K562 (cell line): ENCODE measurements around the gene TMEM39B. TPM values are rescaled to one million over a fixed set of nuclear protein-coding genes. Genes with fewer than 3 reads are reported as not detected.

Experiments
- ATAC-seq: fragments of 200-7000 bp; cut with Tn5 transposase; 3 replicates; pipeline ENCODE4 v1.9.1; 2020; ENCODE audit warnings: moderate library complexity
- BruUV-seq: library from RNA; stranded (reverse); fragments of 400-500 nt; replicated peaks from 2 replicates; lab custom pipeline; 2021; lab: Mats Ljungman, UMichigan
- CTCF ChIA-PET: fragments of 300-600 bp; formaldehyde crosslinking; extraction: SDS; loops from one replicate; lab custom pipeline; 2021; ENCODE audit warnings: low intra/inter-chr PET ratio; lab: Yijun Ruan, JAX
- POLR2A ChIA-PET: fragments of 300-600, 350-650 bp; sonication (Branson Sonifier 250); formaldehyde crosslinking; extraction: SDS; loops from one replicate; lab custom pipeline; 2021; ENCODE audit warnings: antibody characterized with exemption, inconsistent platforms; lab: Yijun Ruan, JAX
- DNase-seq, 4 experiments: peaks; one replicate each; pipeline versions ENCODE4 v3.0.0 to v3.0.0-alpha.2; 2011 to 2018; ENCODE audit warnings: low spot score in 3 of 4, mixed read lengths in 3 of 4; ENCODE audit errors: extremely low read depth in 1 of 4
- FAIRE-seq: peaks from 2 replicates; lab custom pipeline; 2011; peaks lifted over from hg19 to GRCh38; lab: Jason Lieb, UNC
- H2AFZ ChIP-seq: 2 replicates; pipeline ENCODE4 v1.6.0; 2011; ENCODE audit warnings: low read depth, low read length, control low read depth, inconsistent platforms
- H3K27ac ChIP-seq: fragments of 200-600 bp; 3 replicates; pipeline ENCODE4 v1.8.0; 2011; ENCODE audit warnings: low read depth, mild to moderate bottlenecking, control low read depth, inconsistent platforms, low read length, moderate library complexity, mixed read lengths; ENCODE audit errors: extremely low read depth
- H3K27me3 ChIP-seq, 2 experiments: fragments of 300-600 bp in 1 of 2; 2 replicates in 1 of 2; 3 replicates in 1 of 2; pipeline versions ENCODE4 v1.6.0 to v1.8.0; 2011; ENCODE audit warnings: inconsistent platforms in 2 of 2, low read length in 2 of 2, mild to moderate bottlenecking in 1 of 2, mixed read lengths in 1 of 2, moderate library complexity in 1 of 2; ENCODE audit not compliant: control insufficient read depth in 2 of 2, insufficient read depth in 2 of 2
- H3K36me3 ChIP-seq: fragments of 300-600 bp; 3 replicates; pipeline ENCODE4 v1.8.0; 2011; ENCODE audit warnings: mild to moderate bottlenecking, low read length, inconsistent platforms; ENCODE audit not compliant: control insufficient read depth, insufficient read depth
- H3K4me1 ChIP-seq, 2 experiments: fragments of 200-600 bp in 1 of 2; replicated peaks in 1 of 2; 2 replicates in 1 of 2; 3 replicates in 1 of 2; pipeline versions ENCODE4 v1.5.1 to v1.8.0; 2011; ENCODE audit warnings: inconsistent platforms in 2 of 2, low read length in 2 of 2, mild to moderate bottlenecking in 1 of 2, mixed read lengths in 1 of 2, moderate library complexity in 1 of 2; ENCODE audit not compliant: control insufficient read depth in 2 of 2, insufficient read depth in 2 of 2
- H3K4me2 ChIP-seq: 2 replicates; pipeline ENCODE4 v1.6.1; 2011; ENCODE audit warnings: low read length, control low read depth, inconsistent platforms, mixed read lengths; ENCODE audit not compliant: insufficient read depth
- H3K4me3 ChIP-seq: fragments of 200-600 bp; sonication (generic), shearing (Covaris generic); 2 replicates; pipeline ENCODE4 v1.5.1; 2016; ENCODE audit warnings: control low read depth, inconsistent platforms
- H3K79me2 ChIP-seq: fragments of 200-600 bp; 3 replicates; pipeline ENCODE4 v1.8.0; 2011; ENCODE audit warnings: low read length, inconsistent platforms; ENCODE audit not compliant: control insufficient read depth, insufficient read depth
- H3K9ac ChIP-seq, 2 experiments: 2 replicates each; pipeline versions ENCODE4 v1.6.0 to v1.6.1; 2011; ENCODE audit warnings: low read depth in 2 of 2, low read length in 2 of 2, control low read depth in 1 of 2, inconsistent platforms in 1 of 2, mild to moderate bottlenecking in 1 of 2, mixed read lengths in 1 of 2; ENCODE audit not compliant: insufficient read depth in 1 of 2
- H3K9me1 ChIP-seq: one replicate; pipeline ENCODE4 v1.6.0; 2011; ENCODE audit warnings: inconsistent platforms, mild to moderate bottlenecking, low read length, moderate library complexity; ENCODE audit not compliant: control insufficient read depth, insufficient read depth
- H3K9me3 ChIP-seq: replicated peaks from 2 replicates; pipeline ENCODE4 v1.5.1; 2011; ENCODE audit warnings: low read depth, low read length, inconsistent platforms; ENCODE audit not compliant: control insufficient read depth, insufficient read depth
- H4K20me1 ChIP-seq: replicated peaks from 2 replicates; pipeline ENCODE4 v1.6.1; 2011; ENCODE audit warnings: low read length, inconsistent platforms, mixed read lengths; ENCODE audit not compliant: control insufficient read depth, insufficient read depth
- BDP1 ChIP-seq: IDR thresholded peaks from 3 replicates; pipeline ENCODE4 v1.6.1; 2011; ENCODE audit not compliant: insufficient read length, insufficient read depth
- CBFB ChIP-seq: sonication (generic); formaldehyde crosslinking; IDR thresholded peaks from 2 replicates; pipeline ENCODE4 v1.4.0; 2020; ENCODE audit warnings: mild to moderate bottlenecking, missing genetic modification reagents
- CBX3 ChIP-seq, 2 experiments: IDR thresholded peaks; 1 replicate in 1 of 2; 2 replicates in 1 of 2; pipeline ENCODE4 v1.6.1; 2012; ENCODE audit warnings: inconsistent platforms in 2 of 2, low read length in 2 of 2, borderline replicate concordance in 1 of 2, control low read depth in 1 of 2
- FUS ChIP-seq: fragments of 200-400 bp; formaldehyde crosslinking; optimal IDR thresholded peaks from 2 replicates; pipeline ENCODE3; 2017; ENCODE audit warnings: low read depth, low read length
- MTA1 ChIP-seq: fragments of 450-650 bp; IDR thresholded peaks from 2 replicates; pipeline ENCODE4 v1.6.1; 2017; ENCODE audit warnings: borderline replicate concordance
- OTX1 ChIP-seq: fragments of 450-650 bp; formaldehyde crosslinking; IDR thresholded peaks from 2 replicates; pipeline ENCODE4 v1.4.0; 2022; ENCODE audit warnings: mild to moderate bottlenecking
- TAF7 ChIP-seq: fragments of 450-650 bp; IDR thresholded peaks from 2 replicates; pipeline ENCODE4 v1.6.1; 2016; ENCODE audit warnings: missing genetic modification characterization, missing compliant biosample characterization
- TCF3 ChIP-seq: sonication (generic); formaldehyde crosslinking; IDR thresholded peaks from 2 replicates; pipeline ENCODE4 v1.4.0; 2020; ENCODE audit warnings: mild to moderate bottlenecking, missing genetic modification reagents
- ZFX ChIP-seq: sonication (generic); formaldehyde crosslinking; IDR thresholded peaks from 2 replicates; pipeline ENCODE4 v1.8.0; 2022; ENCODE audit warnings: mild to moderate bottlenecking, missing genetic modification reagents, moderate library complexity
- ZNF830 ChIP-seq: fragments of 250-450 bp; sonication (Bioruptor Pico); IDR thresholded peaks from 2 replicates; pipeline ENCODE4 v1.5.0; 2021; ENCODE audit warnings: mild to moderate bottlenecking
- ZZZ3 ChIP-seq: fragments of 450-650 bp; IDR thresholded peaks from 2 replicates; pipeline ENCODE4 v1.6.1; 2016; ENCODE audit warnings: antibody characterized with exemption, mild to moderate bottlenecking, moderate library complexity
- WGBS: fragments of 100-300 bp; shearing (Covaris generic); methylation state at CpG from one replicate; pipeline ENCODE4 v1.1.6; 2016; ENCODE audit warnings: low coverage, mixed read lengths; ENCODE audit not compliant: insufficient coverage; ENCODE audit errors: missing lambda C conversion rate; 5-methylcytosine and 5-hydroxymethylcytosine counted together
- in situ Hi-C: fragments of 300-500 bp; cut with MboI; formaldehyde crosslinking; loops from 4 replicates; pipeline ENCODE4 v1.15.0; 2018; ENCODE audit warnings: inconsistent platforms, mixed read lengths
- intact Hi-C: fragments of 100-400 bp; cut with micrococcal nuclease; formaldehyde crosslinking; loops from 2 replicates; pipeline ENCODE4 v1.14.2; 2022
- polyA plus RNA-seq, 8 experiments: library from polyadenylated mRNA; depleted of rRNA in 4 of 8; stranded (reverse) in 5 of 8; unstranded in 3 of 8; fragments of >200 nt; fragmentation: Nextera tagmentation in 2 of 8; fragmentation: Illumina TruSeq in 1 of 8; extraction: Ambion mirVana in 2 of 8; extraction: Trizol in 1 of 8; gene quantifications; 2 replicates each; pipeline versions ENCODE4 v1.2.1 to v1.2.3, GENCODE V29; 2011 to 2014; ENCODE audit warnings: inconsistent platforms in 1 of 8, missing spikeins in 1 of 8
- total RNA-seq, 7 experiments: library from RNA; depleted of rRNA in 6 of 7; stranded (reverse); fragments of >200 nt in 6 of 7; fragmentation: Illumina TruSeq in 2 of 7; extraction: Trizol in 2 of 7; gene quantifications; 2 replicates each; pipeline versions ENCODE4 v1.2.1 to v1.2.3, GENCODE V29; 2011 to 2021; ENCODE audit warnings: low replicate concordance in 1 of 7

The TMEM39B gene
- total and polyA plus RNA-seq, 9 of the 15 experiments (the other 6 are each of a cell fraction or from before 2014, with no cell fraction given) = 0.92 to 28.5 (median 9.7) TPM

DNA sequence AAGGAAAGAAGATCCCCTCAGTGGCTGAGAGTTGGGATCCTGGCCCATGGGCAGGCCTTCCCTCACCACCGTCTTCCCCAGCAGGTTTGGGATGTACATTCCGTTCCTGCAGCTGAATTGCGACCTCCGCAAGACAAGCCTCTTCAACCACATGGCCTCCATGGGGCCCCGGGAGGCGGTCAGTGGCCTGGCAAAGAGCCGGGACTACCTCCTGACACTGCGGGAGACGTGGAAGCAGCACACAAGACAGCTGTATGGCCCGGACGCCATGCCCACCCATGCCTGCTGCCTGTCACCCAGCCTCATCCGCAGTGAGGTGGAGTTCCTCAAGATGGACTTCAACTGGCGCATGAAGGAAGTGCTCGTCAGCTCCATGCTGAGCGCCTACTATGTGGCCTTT is 18.9 kb downstream of the TMEM39B start:
- H3K4me2 ChIP-seq = no peak overlapping the region
- no peak overlapping the region for H3K4me3 ChIP-seq
- no TSS peak for BruUV-seq
- H3K9me1 ChIP-seq = no peaks in the 10 kb centered on the region
- TF ChIP-seq BDP1 (no peak), ZNF830 (CRISPR knock-in tag) (no peak), CBX3 (IDR thresholded peaks at IDR 0.05; ENCODE audit: borderline replicate concordance in 1 of 2, low read length in 2 of 2) (no peak), OTX1 (CRISPR knock-in tag) (no peak), ZZZ3 (no peak), ZFX (CRISPR knock-in tag) (no peak), MTA1 (no peak), TCF3 (CRISPR knock-in tag) (no peak), TAF7 (tag) (no peak), CBFB (CRISPR knock-in tag) (no peak), FUS (no peak)
- no peaks in the 10 kb centered on the region for H3K79me2 ChIP-seq
- CTCF ChIA-PET = no interaction called here
- H2AFZ ChIP-seq = no peak overlapping the region
- POLR2A ChIA-PET = interaction anchor here (0.6 to 2.3 kb wide), 6 partner anchors 10 to 277 kb away, joined by 3 to 10 read pairs (median 4); no protein-coding TSS in a partner anchor
- FAIRE-seq (no peak), DNase-seq (no peak), ATAC-seq (no peak)
- H3K36me3 ChIP-seq = peaks cover 54% of the 10 kb centered on the region
- 0 out of 5 replicates have a peak, but pooled peaks cover 0 to 2% of the 10 kb centered on the region in 2 experiments for H3K4me1 ChIP-seq
- no peak overlapping the region for H3K27ac ChIP-seq
- H4K20me1 ChIP-seq = no peaks in the 10 kb centered on the region
- in situ Hi-C loops = no loop called here
- WGBS = 95% methylated on average over 15 of the region's 15 CpGs
- intact Hi-C loops = no loop called here
- no peaks in the 10 kb centered on the region for H3K9me3 ChIP-seq
- H3K27me3 ChIP-seq = no peaks in the 10 kb centered on the region
- H3K9ac ChIP-seq = peak overlapping the region in 1 of 2 experiments; percentile 14; a peak in 1 of 4 replicates
